HepG2 (cell line): Measurements from ENCODE around the gene USP7. TPM values are rescaled to one million over a fixed set of nuclear protein-coding genes. Genes with fewer than 3 reads are reported as not detected.
A peak's percentile ranks its signal among the peaks of the same experiment; 100 is the strongest.

Source experiments
- AKAP8 ChIP-seq: sonication (generic); formaldehyde crosslinking; IDR thresholded peaks from 2 replicates; pipeline ENCODE4 v1.5.1; 2020; ENCODE audit warnings: mild to moderate bottlenecking, missing genetic modification reagents
- ARNT2 ChIP-seq: sonication (generic); formaldehyde crosslinking; IDR thresholded peaks from 2 replicates; pipeline ENCODE4 v1.8.0; 2022; ENCODE audit warnings: mild to moderate bottlenecking, low read depth, missing genetic modification reagents, moderate library complexity
- CREB1 ChIP-seq, 2 experiments: fragments of 450-650 bp in 1 of 2; IDR thresholded peaks; 2 replicates each; pipeline ENCODE4 v1.6.1; 2016 to 2017; ENCODE audit warnings: control low read depth in 1 of 2, mild to moderate bottlenecking in 1 of 2, missing compliant biosample characterization in 1 of 2, missing genetic modification characterization in 1 of 2
- KDM5A ChIP-seq: fragments of 200-600 bp; sonication (generic); IDR thresholded peaks from 2 replicates; pipeline ENCODE4 v1.7.0; 2018; ENCODE audit warnings: antibody characterized with exemption, mild to moderate bottlenecking, low read length, borderline replicate concordance
- MYC ChIP-seq: sonication (generic); formaldehyde crosslinking; IDR thresholded peaks from 2 replicates; pipeline ENCODE4 v1.9.0; 2021; ENCODE audit warnings: missing genetic modification reagents, borderline replicate concordance
- NR2F6 ChIP-seq, 2 experiments: IDR thresholded peaks; 2 replicates each; pipeline ENCODE4 v1.6.1; 2016; ENCODE audit warnings: antibody characterized with exemption in 1 of 2, mild to moderate bottlenecking in 1 of 2
- NRL ChIP-seq: sonication (generic); formaldehyde crosslinking; IDR thresholded peaks from 2 replicates; pipeline ENCODE4 v1.5.0; 2020; ENCODE audit warnings: missing genetic modification reagents, mild to moderate bottlenecking, moderate library complexity, borderline replicate concordance
- SAP130 ChIP-seq: IDR thresholded peaks from 2 replicates; pipeline ENCODE4 v1.6.1; 2016; ENCODE audit warnings: low read depth
- SIN3B ChIP-seq: fragments of 150-350 bp; IDR thresholded peaks from 2 replicates; pipeline ENCODE4 v1.6.1; 2014; ENCODE audit warnings: low read length
- THAP11 ChIP-seq: IDR thresholded peaks from 2 replicates; pipeline ENCODE4 v1.6.1; 2016; ENCODE audit warnings: missing biosample characterization, missing genetic modification reagents
- THAP9 ChIP-seq: sonication (generic); formaldehyde crosslinking; IDR thresholded peaks from 2 replicates; pipeline ENCODE4; 2020; ENCODE audit warnings: missing genetic modification reagents, mild to moderate bottlenecking, borderline replicate concordance
- ZBTB7A ChIP-seq: sonication (generic); formaldehyde crosslinking; IDR thresholded peaks from 2 replicates; pipeline ENCODE4 v1.8.0; 2022; ENCODE audit warnings: mild to moderate bottlenecking, missing genetic modification reagents
- ZGPAT ChIP-seq: IDR thresholded peaks from 2 replicates; pipeline ENCODE4 v1.6.1; 2016; ENCODE audit warnings: mild to moderate bottlenecking
- ZNF274 ChIP-seq: sonication (generic); formaldehyde crosslinking; IDR thresholded peaks from 2 replicates; pipeline ENCODE4 v1.5.1; 2020; ENCODE audit warnings: mild to moderate bottlenecking, missing genetic modification reagents
- ZNF280B ChIP-seq: sonication (generic); formaldehyde crosslinking; IDR thresholded peaks from 2 replicates; pipeline ENCODE4 v1.5.0; 2020; ENCODE audit warnings: missing genetic modification reagents, mild to moderate bottlenecking, borderline replicate concordance
- ZNF562 ChIP-seq: sonication (generic); formaldehyde crosslinking; IDR thresholded peaks from 2 replicates; pipeline ENCODE4 v1.8.0; 2022; ENCODE audit warnings: missing genetic modification reagents, borderline replicate concordance
- ZNF598 ChIP-seq: sonication (generic); formaldehyde crosslinking; IDR thresholded peaks from 2 replicates; pipeline ENCODE4 v1.5.1; 2020; ENCODE audit warnings: mild to moderate bottlenecking, missing genetic modification reagents, borderline replicate concordance
- ZNF652 ChIP-seq: IDR thresholded peaks from 2 replicates; pipeline ENCODE4 v1.6.1; 2016; ENCODE audit warnings: low read depth, borderline replicate concordance
- ZNF672 ChIP-seq: sonication (generic); formaldehyde crosslinking; IDR thresholded peaks from 2 replicates; pipeline ENCODE4 v1.8.1; 2022; ENCODE audit warnings: missing genetic modification reagents
- ZNF737 ChIP-seq: sonication (generic); formaldehyde crosslinking; IDR thresholded peaks from 2 replicates; pipeline ENCODE4 v1.5.0; 2020; ENCODE audit warnings: missing genetic modification reagents, mild to moderate bottlenecking, borderline replicate concordance
- polyA plus RNA-seq, 8 experiments: library from polyadenylated mRNA; depleted of rRNA in 3 of 8; stranded (reverse) in 7 of 8; unstranded in 1 of 8; fragments of >200 nt; fragmentation: Illumina TruSeq in 4 of 8; extraction: Trizol in 4 of 8; gene quantifications; 2 replicates each; pipeline versions ENCODE4 v1.2.1 to v1.2.3, GENCODE V29; 2011 to 2016; ENCODE audit warnings: low read depth in 4 of 8, missing spikeins in 1 of 8, mixed read lengths in 1 of 8; ENCODE audit not compliant: insufficient read depth in 1 of 8
- total RNA-seq, 5 experiments: library from RNA; depleted of rRNA; stranded (reverse); fragments of >200 nt; fragmentation: Illumina TruSeq; extraction: Trizol; gene quantifications; 2 replicates each; pipeline ENCODE4 v1.2.3, GENCODE V29; 2016; ENCODE audit warnings: low read depth in 1 of 5
- TF ChIP-seq, protein P1 (sequence below): IDR thresholded peaks from 2 replicates; pipeline ENCODE4 v1.6.1; 2016; ENCODE audit warnings: low read depth, control low read depth

Gene USP7
- total and polyA plus RNA-seq, 2 of the 13 experiments (the other 11 are each of a cell fraction or from before 2014, with no cell fraction given): 52.5 to 173 TPM

DNA sequence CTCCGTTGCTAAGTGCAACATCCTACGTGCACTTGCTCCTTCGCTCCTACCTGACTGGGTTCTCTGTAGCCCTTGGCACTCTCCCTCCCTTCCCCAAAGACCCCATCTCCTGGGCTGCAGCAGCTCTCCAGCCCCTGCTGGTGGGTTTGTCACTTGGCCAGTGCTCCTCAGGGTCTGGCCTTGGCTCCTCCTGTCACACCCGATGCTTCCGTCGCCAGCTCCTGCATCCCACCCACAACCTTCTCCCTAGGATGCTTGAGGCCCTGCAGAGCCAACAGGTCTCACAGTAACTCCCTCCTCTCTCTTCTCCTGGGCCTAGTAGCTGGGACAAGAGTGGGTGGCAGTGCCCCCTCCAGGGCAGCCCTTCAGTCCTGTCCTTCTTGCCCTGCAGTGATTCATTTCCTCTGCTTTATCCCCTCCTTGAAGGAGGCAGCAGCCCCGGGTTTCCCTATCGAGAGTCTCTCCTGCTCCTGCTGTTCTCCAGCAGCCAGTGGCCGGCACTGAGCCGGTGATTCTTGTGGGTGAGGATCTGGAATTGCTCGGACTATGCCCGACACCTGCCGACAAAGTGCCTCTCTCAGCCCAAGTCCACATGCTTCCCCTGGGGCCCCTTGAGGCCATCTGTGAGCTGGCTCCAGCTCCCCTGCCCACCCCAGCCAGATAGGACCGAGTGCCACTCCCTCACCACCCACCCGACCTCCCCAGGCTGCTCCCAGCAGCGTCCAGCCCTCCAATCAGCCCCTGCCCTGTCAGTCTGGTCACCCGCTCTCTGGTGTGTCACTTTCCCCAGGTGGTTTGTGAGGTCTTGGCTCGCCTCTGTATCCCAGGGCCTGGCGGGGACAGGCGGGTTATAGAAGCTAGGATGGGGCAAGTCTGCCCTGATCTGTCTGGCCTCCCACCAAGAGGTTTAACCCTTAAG is 77.8 kb downstream of the USP7 start (continued):
- TF ChIP-seq AKAP8 (CRISPR knock-in tag): peak; percentile 17; the same call in 1 of the 2 replicates
- TF ChIP-seq NRL (CRISPR knock-in tag): peak; percentile 56
- TF ChIP-seq ZNF562 (CRISPR knock-in tag): no peak
- TF ChIP-seq, protein P1, sequence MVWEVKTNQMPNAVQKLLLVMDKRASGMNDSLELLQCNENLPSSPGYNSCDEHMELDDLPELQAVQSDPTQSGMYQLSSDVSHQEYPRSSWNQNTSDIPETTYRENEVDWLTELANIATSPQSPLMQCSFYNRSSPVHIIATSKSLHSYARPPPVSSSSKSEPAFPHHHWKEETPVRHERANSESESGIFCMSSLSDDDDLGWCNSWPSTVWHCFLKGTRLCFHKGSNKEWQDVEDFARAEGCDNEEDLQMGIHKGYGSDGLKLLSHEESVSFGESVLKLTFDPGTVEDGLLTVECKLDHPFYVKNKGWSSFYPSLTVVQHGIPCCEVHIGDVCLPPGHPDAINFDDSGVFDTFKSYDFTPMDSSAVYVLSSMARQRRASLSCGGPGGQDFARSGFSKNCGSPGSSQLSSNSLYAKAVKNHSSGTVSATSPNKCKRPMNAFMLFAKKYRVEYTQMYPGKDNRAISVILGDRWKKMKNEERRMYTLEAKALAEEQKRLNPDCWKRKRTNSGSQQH (CRISPR knock-in tag): no peak
- no peak for TF ChIP-seq NR2F6 (IDR thresholded peaks at IDR 0.05)
- 0 out of 2 replicates have a peak, but pooled peaks have one; percentile 16 for TF ChIP-seq NR2F6 (CRISPR knock-in tag; IDR thresholded peaks at IDR 0.05)
- 0 out of 2 replicates have a peak, but pooled peaks have one; percentile 12 for TF ChIP-seq ZNF737
- 0 out of 2 replicates have a peak, but pooled peaks have one; percentile 30 for TF ChIP-seq THAP9 (CRISPR knock-in tag)
- TF ChIP-seq ZNF280B (CRISPR knock-in tag): 0 out of 2 replicates have a peak, but pooled peaks have one; percentile 51
- peak; percentile 30; the same call in 1 of the 2 replicates for TF ChIP-seq ZGPAT (CRISPR knock-in tag)
- peak; percentile 58; the same call in 1 of the 2 replicates for TF ChIP-seq MYC (CRISPR knock-in tag)
- peak; percentile 18; the same call in 1 of the 2 replicates for TF ChIP-seq THAP11 (CRISPR knock-in tag)
- peak; percentile 89; the same call in 1 of the 2 replicates for TF ChIP-seq ZNF652 (CRISPR knock-in tag)
- TF ChIP-seq KDM5A: no peak
- 0 out of 2 replicates have a peak, but pooled peaks have one; percentile 60 for TF ChIP-seq ZBTB7A (CRISPR knock-in tag)
- peak; percentile 57; the same call in 1 of the 2 replicates for TF ChIP-seq ZNF672
- TF ChIP-seq CREB1 (IDR thresholded peaks at IDR 0.05): no peak
- no peak for TF ChIP-seq CREB1 (CRISPR knock-in tag; IDR thresholded peaks at IDR 0.05)
- peak; percentile 71; the same call in 1 of the 2 replicates for TF ChIP-seq ZNF598 (CRISPR knock-in tag)
- TF ChIP-seq SAP130 (CRISPR knock-in tag): peak; percentile 54
- TF ChIP-seq ARNT2: 0 out of 2 replicates have a peak, but pooled peaks have one; percentile 14
- TF ChIP-seq SIN3B: no peak
- peak; percentile 32; the same call in 1 of the 2 replicates for TF ChIP-seq ZNF274 (CRISPR knock-in tag)
